Kidney (tissue), 14 donors: ENCODE data around the gene DNMT1. TPM values are rescaled to one million over a fixed set of nuclear protein-coding genes. Genes with fewer than 3 reads are reported as not detected.
A peak's percentile ranks its signal among the peaks of the same experiment; 100 is the strongest.

Experiments
- DNase-seq, 5 donors: peaks; one replicate each; pipeline ENCODE4 v3.0.0-alpha.2; 2013 to 2020
- FAIRE-seq: peaks from 2 replicates; lab custom pipeline; 2012; peaks lifted over from hg19 to GRCh38; lab: Jason Lieb, UNC
- H3K27ac ChIP-seq, 2 donors: one replicate each; pipeline ENCODE4 v1.7.0; 2013; ENCODE audit warnings: low read depth in 2 of 2, low read length in 2 of 2, inconsistent platforms in 1 of 2
- H3K27me3 ChIP-seq: one replicate; pipeline ENCODE4 v1.7.1; 2013; ENCODE audit warnings: low read length, inconsistent platforms; ENCODE audit not compliant: control insufficient read depth, insufficient read depth
- H3K36me3 ChIP-seq, 3 donors: one replicate each; pipeline versions ENCODE4 v1.7.0 to v1.7.1; 2013; ENCODE audit warnings: low read length in 3 of 3, control low read depth in 1 of 3, inconsistent platforms in 1 of 3; ENCODE audit not compliant: insufficient read depth in 3 of 3, control insufficient read depth in 2 of 3
- H3K4me1 ChIP-seq, 3 donors: one replicate each; pipeline versions ENCODE4 v1.7.0 to v1.7.1; 2013; ENCODE audit warnings: low read length in 3 of 3, inconsistent platforms in 1 of 3, low read depth in 1 of 3; ENCODE audit not compliant: control insufficient read depth in 2 of 3, insufficient read depth in 2 of 3
- H3K4me3 ChIP-seq, 3 donors: one replicate each; pipeline versions ENCODE4 v1.7.0 to v1.8.1; 2013; ENCODE audit warnings: low read length in 3 of 3, control low read depth in 1 of 3, inconsistent platforms in 1 of 3
- H3K9ac ChIP-seq, 3 donors: one replicate each; pipeline versions ENCODE4 v1.7.0 to v1.7.1; 2013; ENCODE audit warnings: low read length in 3 of 3, control low read depth in 1 of 3, inconsistent platforms in 1 of 3
- H3K9me3 ChIP-seq, 3 donors: one replicate each; pipeline versions ENCODE4 v1.7.0 to v1.7.1; 2013; ENCODE audit warnings: low read length in 3 of 3, control low read depth in 1 of 3, inconsistent platforms in 1 of 3; ENCODE audit not compliant: control insufficient read depth in 2 of 3, insufficient read depth in 1 of 3
- CTCF ChIP-seq: IDR thresholded peaks from 3 replicates; pipeline ENCODE4 v1.5.1; 2012; ENCODE audit warnings: mild to moderate bottlenecking, moderate library complexity, borderline replicate concordance; ENCODE audit not compliant: insufficient read depth; ENCODE audit errors: extremely low read depth
- intact Hi-C: fragments of 100-400 bp; cut with DNase I; formaldehyde crosslinking; loops from one replicate; pipeline ENCODE4 v1.11.1; 2022
- polyA plus RNA-seq: library from polyadenylated mRNA; stranded (reverse); fragments of 350-450 nt; fragmentation: Illumina TruSeq; extraction: RNeasy Lipid Tissue Mini Kit (QIAGEN cat#74804); gene quantifications from one replicate; pipeline ENCODE4 v1.2.3, GENCODE V29; 2014; ENCODE audit warnings: low read depth, low replicate concordance; ENCODE audit not compliant: insufficient read depth
- total RNA-seq: library from RNA; stranded (reverse); fragmentation: NEBNext Ultra II Directional; extraction: Animal tissue kit (Norgen Biotek cat#: 25700); gene quantifications from one replicate; pipeline ENCODE4 v1.2.1, GENCODE V29; 2021
- donor health status: control.
- donor health status: control.
- donor health status: control.
- donor health status: control.
- donor health status: control.
- donor health status: DM: yes; HTN: yes; CAD: no.
- donor health status: Normal renal cell carcinoma (clear cell type).

The DNMT1 gene
- total and polyA plus RNA-seq, 2 donors from 2014 or later = 15.3 to 64.6 TPM

DNA sequence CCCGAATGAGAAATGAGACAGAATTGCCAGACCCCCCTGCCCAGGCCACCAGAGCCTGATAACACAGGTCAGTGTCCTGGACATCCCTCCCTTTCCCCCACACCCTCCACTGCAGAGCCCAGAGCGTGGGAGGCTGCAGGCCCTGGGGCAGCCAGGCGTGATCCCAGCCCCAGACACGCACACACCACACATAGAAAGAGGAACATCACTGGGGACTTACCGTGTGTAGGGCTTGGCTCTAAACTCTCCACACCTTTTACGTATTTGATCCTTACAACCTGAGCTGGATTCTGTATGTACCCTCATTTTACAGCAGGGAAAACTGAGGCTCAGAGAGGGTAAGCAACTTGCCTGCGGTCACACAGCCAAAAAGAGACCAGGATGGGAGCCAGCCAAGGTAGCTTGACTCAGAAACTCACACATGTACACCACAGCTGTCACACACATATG lies 91.9 kb downstream of the DNMT1 start:
- DNase-seq (peak; percentile 41 to 79 (median 68)), FAIRE-seq (no peak)
- Histone ChIP-seq H3K36me3 (peaks cover 0 to 7% (median 0%) of the 10 kb centered on the region in 3 donors), H3K4me1 (peaks cover 0 to 8% (median 0%) of the 10 kb centered on the region in 3 donors), H3K27me3 (no peaks in the 10 kb centered on the region), H3K9ac (no peak overlapping the region), H3K4me3 (no peak overlapping the region), H3K9me3 (no peaks in the 10 kb centered on the region), H3K27ac (no peak overlapping the region)
- intact Hi-C loops = no loop called here
- TF ChIP-seq CTCF = no peak

DNA sequence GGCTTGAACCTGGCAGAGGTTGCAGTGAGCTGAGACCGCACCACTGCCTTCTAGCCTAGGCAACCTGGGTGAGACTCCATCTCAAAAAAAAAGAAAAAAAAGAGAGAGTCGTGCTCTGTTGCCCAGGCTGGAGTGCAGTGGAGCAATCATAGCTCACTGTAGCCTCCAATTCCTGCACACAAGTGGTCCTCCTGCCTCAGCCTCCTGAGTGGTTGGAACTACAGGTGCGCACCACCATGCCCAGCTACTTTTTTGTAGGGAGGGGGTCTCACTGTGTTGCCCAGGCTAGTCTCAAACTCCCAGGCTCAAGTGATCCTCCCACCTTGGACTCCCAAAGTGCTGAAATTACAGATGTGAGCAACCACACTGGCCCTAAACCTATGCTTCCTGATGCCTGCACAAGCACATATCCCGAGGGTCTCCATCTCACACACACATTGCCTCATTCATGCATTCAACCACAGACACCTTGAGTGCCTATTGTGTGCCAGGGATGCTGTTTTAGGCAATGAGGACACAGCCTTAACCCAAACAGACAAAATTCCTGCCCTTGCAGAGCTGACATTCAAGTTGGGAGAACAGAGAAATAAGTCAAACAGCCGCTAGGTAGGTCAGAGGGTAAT lies 94.5 kb downstream of the DNMT1 start:
- no peak for TF ChIP-seq CTCF
- no peak for FAIRE-seq

GRCh38 chr19:10096615-10096963 lies 98.2 kb downstream of the DNMT1 start:
- DNase-seq (peak in 2 of 5 donors; percentile 42 to 87), FAIRE-seq (no peak)
- no peaks in the 10 kb centered on the region for H3K27me3 ChIP-seq
- peaks cover 0 to 6% (median 5%) of the 10 kb centered on the region in 3 donors for H3K4me1 ChIP-seq
- no peaks in the 10 kb centered on the region for H3K36me3 ChIP-seq
- no peak for TF ChIP-seq CTCF
- peak overlapping the region in 1 of 2 donors; percentile 53 for H3K27ac ChIP-seq
- peak overlapping the region in 1 of 3 donors; percentile 26 for H3K9ac ChIP-seq
- intact Hi-C loops = no loop called here
- H3K9me3 ChIP-seq = no peaks in the 10 kb centered on the region
- peak overlapping the region; percentile 36 to 63 (median 50) for H3K4me3 ChIP-seq

More for the DNA sequence above, 94.5 kb downstream of the DNMT1 start:
- Histone ChIP-seq H3K36me3 (no peaks in the 10 kb centered on the region), H3K9ac (no peak overlapping the region), H3K4me3 (no peak overlapping the region), H3K9me3 (no peaks in the 10 kb centered on the region), H3K27me3 (no peaks in the 10 kb centered on the region), H3K4me1 (peaks cover 0 to 6% (median 5%) of the 10 kb centered on the region in 3 donors), H3K27ac (no peak overlapping the region)
- peak in 1 of 5 donors; percentile 10 for DNase-seq
- intact Hi-C loops = no loop called here
